Osteocyte (in vitro differentiated cells): ENCODE measurements around the gene AATF. TPM values are rescaled to one million over a fixed set of nuclear protein-coding genes. Genes with fewer than 3 reads are reported as not detected.

Experiments used
- DNase-seq: peaks from one replicate; pipeline ENCODE4 v3.0.0; 2021; ENCODE audit warnings: mixed read lengths; ENCODE audit not compliant: unreplicated experiment; ENCODE audit errors: extremely low spot score
- H3K27ac Mint-ChIP-seq: one replicate; pipeline ENCODE4 v1.8.0; 2021; ENCODE audit warnings: mild to moderate bottlenecking, mixed read lengths; ENCODE audit not compliant: unreplicated experiment
- H3K27me3 Mint-ChIP-seq: one replicate; pipeline ENCODE4 v1.8.0; 2021; ENCODE audit warnings: mixed read lengths; ENCODE audit not compliant: unreplicated experiment
- H3K36me3 Mint-ChIP-seq: one replicate; pipeline ENCODE4 v1.8.0; 2021; ENCODE audit warnings: mixed read lengths; ENCODE audit not compliant: unreplicated experiment
- H3K4me1 Mint-ChIP-seq: one replicate; pipeline ENCODE4 v1.8.0; 2021; ENCODE audit warnings: mixed read lengths; ENCODE audit not compliant: unreplicated experiment
- H3K4me3 Mint-ChIP-seq: one replicate; pipeline ENCODE4 v1.8.0; 2021; ENCODE audit warnings: mild to moderate bottlenecking, moderate library complexity, mixed read lengths; ENCODE audit not compliant: unreplicated experiment
- H3K9me3 Mint-ChIP-seq: one replicate; pipeline ENCODE4 v1.8.0; 2021; ENCODE audit warnings: mixed read lengths; ENCODE audit not compliant: unreplicated experiment
- total RNA-seq: library from RNA; stranded (reverse); gene quantifications from 2 replicates; pipeline ENCODE4 v1.2.1, GENCODE V29; 2021
- TF ChIP-seq, protein P1 (sequence below): fragments of 200-600 bp; sonication (generic); IDR thresholded peaks from 2 replicates; pipeline ENCODE4 v1.5.0; 2021; ENCODE audit warnings: antibody characterized with exemption, mild to moderate bottlenecking, moderate library complexity

AATF gene
- total RNA-seq, 1 donor from 2014 or later: 39.6 TPM

DNA sequence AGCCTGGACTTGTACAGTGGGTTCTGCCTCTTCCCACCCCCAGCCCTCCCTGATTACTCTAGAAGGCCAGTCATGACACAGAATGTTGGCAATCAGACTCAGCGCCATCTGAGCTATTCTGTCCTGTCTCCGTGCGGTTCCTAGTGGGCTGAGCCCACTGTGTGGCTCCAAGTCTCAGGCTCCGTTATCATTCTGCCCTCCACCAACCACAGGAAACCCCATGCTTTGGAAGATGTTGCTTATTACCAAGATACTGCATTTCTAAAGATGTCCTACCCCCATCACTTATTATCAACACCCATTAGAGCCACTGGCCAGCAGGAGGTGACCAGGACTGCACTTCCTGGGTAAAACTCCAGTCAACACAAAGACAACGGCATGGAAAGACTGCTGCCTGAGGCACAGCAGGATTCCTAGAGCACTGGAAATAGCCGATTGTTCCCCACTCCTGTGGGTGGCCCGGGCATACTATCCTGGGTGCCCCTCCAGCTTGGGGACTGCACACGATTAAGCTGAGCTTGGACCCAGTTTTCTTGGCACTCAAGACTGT lies 133.6 kb downstream of the AATF start:
- Mint-ChIP-seq H3K36me3 (peaks cover 20% of the 10 kb centered on the region), H3K27me3 (no peaks in the 10 kb centered on the region), H3K27ac (no peak overlapping the region), H3K4me3 (no peak overlapping the region), H3K4me1 (no peaks in the 10 kb centered on the region), H3K9me3 (peaks cover 10% of the 10 kb centered on the region)
- TF ChIP-seq, protein P1, sequence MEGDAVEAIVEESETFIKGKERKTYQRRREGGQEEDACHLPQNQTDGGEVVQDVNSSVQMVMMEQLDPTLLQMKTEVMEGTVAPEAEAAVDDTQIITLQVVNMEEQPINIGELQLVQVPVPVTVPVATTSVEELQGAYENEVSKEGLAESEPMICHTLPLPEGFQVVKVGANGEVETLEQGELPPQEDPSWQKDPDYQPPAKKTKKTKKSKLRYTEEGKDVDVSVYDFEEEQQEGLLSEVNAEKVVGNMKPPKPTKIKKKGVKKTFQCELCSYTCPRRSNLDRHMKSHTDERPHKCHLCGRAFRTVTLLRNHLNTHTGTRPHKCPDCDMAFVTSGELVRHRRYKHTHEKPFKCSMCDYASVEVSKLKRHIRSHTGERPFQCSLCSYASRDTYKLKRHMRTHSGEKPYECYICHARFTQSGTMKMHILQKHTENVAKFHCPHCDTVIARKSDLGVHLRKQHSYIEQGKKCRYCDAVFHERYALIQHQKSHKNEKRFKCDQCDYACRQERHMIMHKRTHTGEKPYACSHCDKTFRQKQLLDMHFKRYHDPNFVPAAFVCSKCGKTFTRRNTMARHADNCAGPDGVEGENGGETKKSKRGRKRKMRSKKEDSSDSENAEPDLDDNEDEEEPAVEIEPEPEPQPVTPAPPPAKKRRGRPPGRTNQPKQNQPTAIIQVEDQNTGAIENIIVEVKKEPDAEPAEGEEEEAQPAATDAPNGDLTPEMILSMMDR: no peak
- no peak for DNase-seq

DNA sequence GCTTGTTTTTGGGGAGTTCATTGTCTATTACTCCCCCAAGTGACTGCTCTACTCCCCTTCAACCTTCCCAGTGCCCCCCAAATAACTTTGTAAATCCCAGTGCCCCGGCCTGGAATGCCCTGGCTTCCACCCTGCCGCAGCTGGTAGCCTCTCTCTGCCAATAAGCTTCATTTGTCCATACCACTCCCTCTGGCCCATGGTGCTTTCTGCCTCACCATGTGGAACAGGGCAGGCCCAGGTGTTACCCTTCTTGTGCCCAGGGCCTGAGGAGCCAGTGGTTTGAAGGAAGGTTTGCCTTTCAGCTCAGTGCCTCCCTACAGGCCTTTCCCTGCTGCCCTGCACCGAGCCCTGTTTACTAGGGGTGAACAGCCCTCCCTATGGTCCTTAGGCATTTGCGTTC lies 134.2 kb downstream of the AATF start:
- Mint-ChIP-seq H3K36me3 (peaks cover 25% of the 10 kb centered on the region), H3K4me3 (no peak overlapping the region), H3K27ac (no peak overlapping the region), H3K9me3 (peaks cover 10% of the 10 kb centered on the region), H3K4me1 (no peaks in the 10 kb centered on the region), H3K27me3 (no peaks in the 10 kb centered on the region)
- TF ChIP-seq, protein P1: no peak
- no peak for DNase-seq

DNA sequence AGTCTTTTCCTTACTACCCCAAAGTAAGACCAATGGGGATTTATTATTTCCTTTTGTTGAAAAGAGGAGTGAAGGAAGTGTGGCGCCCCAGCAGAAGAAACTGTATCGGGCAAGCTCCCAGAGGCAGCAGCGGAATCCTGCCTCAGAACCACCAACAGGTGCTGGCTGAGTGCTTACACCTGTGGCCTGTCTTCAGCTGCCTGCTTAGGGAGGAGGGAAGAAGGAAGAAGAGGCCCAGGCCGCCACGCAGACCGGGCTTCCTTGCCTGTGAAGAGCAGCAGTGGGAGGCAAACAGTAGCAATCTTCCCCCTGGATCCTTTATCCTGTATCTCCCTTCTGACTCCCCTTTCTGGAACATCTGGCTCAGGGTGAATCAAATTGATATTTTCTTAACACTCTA lies 134.7 kb downstream of the AATF start:
- no peak overlapping the region for H3K27ac Mint-ChIP-seq
- no peak for DNase-seq
- no peak overlapping the region for H3K4me3 Mint-ChIP-seq
- peaks cover 10% of the 10 kb centered on the region for H3K9me3 Mint-ChIP-seq
- no peaks in the 10 kb centered on the region for H3K27me3 Mint-ChIP-seq
- TF ChIP-seq, protein P1: no peak
- no peaks in the 10 kb centered on the region for H3K4me1 Mint-ChIP-seq
- H3K36me3 Mint-ChIP-seq: peaks cover 28% of the 10 kb centered on the region

DNA sequence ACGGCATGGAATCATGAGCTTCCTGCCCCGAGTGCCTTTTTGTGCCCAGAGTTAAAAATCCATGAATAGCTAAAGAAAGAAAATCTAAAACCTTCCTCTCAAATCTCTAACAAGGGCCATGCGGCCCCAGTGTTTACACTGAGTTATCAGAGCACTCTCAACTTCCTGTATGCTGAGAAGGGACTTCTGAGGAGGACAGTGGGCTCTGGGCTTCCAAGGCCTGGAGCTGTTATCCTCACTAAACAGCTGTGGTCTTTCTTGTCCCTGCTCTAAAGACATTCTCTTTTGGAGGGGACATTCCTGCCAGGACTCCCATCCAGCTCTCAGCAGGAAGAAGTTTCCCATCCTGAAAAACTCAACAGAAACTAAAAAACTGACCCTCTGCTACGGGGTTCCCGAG lies 135.6 kb downstream of the AATF start:
- peaks cover 30% of the 10 kb centered on the region for H3K36me3 Mint-ChIP-seq
- peaks cover 4% of the 10 kb centered on the region for H3K9me3 Mint-ChIP-seq
- H3K4me3 Mint-ChIP-seq: no peak overlapping the region
- no peak overlapping the region for H3K27ac Mint-ChIP-seq
- H3K4me1 Mint-ChIP-seq: no peaks in the 10 kb centered on the region
- TF ChIP-seq, protein P1: no peak
- DNase-seq: no peak
- H3K27me3 Mint-ChIP-seq: no peaks in the 10 kb centered on the region

DNA sequence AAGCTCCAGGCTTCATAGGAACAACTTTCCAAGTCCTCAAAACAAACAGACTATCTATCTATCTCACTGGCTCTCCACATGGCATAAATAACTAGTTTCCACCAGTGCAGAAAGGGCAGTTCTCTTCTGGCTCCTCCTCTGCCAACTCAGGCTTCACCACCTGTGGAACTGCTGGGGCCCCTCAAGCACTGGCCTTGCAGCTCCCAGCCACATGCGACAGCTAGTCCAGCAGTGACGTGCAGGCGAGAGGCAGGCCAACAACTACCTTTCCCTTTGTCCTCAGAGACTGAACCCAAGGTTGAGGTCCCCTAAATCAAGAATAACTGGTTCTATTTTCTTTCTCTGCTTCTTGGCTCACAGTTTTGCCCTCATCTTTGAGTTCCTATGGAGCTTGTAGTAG lies 137.6 kb downstream of the AATF start:
- Mint-ChIP-seq H3K36me3 (peaks cover 28% of the 10 kb centered on the region), H3K9me3 (no peaks in the 10 kb centered on the region), H3K4me1 (no peaks in the 10 kb centered on the region), H3K27ac (no peak overlapping the region), H3K27me3 (no peaks in the 10 kb centered on the region), H3K4me3 (no peak overlapping the region)
- TF ChIP-seq, protein P1: no peak
- no peak for DNase-seq
